Measurements from ENCODE around the gene TMEM200A. TPM values are rescaled to one million over a fixed set of nuclear protein-coding genes. Genes with fewer than 3 reads are reported as not detected.

The TMEM200A gene
- total and polyA plus RNA-seq, 2 donors (not counting 3 experiments of a cell fraction or from before 2014, with no cell fraction given): 0.58 to 0.75 TPM

DNA sequence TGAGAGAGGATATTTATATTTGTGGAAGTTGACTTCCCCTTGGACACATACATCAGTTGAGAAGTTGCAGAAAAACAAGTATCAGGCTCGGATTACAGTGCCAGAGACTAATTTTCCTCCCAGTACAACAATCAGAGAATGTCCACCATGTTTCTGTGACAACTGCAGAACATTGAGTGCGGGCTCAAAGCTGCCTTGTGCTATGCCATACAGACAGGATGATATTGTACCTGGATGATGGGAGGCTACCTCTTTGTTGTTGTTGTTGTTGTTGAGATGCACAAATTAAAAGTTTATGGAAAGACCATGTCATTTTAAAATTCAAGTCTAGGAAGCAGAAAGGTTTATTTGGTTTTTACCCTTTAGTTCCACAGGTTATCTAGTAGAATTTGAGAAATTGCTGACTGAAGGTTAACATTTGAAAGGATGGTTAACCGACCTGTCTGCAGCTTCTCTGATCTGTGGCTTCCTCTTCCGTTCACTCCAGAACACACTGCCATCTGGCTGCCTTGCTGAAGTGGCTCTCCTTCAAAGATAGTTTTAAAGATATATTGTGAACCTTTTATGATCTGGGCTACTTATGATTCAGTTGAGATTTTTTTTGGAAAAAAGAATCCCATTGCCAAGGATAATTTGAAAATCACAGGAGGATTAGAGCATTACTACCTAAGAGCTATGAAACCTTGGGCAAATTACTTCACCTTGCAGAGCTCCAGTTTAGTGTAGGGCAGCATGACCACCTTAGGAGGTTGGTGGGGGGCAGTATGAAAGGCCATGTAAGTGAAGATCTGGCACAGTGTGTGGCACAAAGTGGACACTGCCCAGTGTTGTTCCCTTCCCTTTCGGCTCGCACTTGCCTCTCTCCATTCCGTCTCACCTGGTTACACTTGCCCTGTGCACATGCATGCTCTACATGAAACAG is 15.9 kb downstream of the TMEM200A start:
- no peaks in the 10 kb centered on the region for H4K20me1 ChIP-seq (replicated peaks; ENCODE audit: control insufficient read depth, extremely low read depth, insufficient read depth, low read length)
- no peak overlapping the region for H3K4me2 ChIP-seq (ENCODE audit: insufficient read depth, low read length)
- no peak overlapping the region for H3K4me3 ChIP-seq (replicated peaks in 1 of 3; ENCODE audit: insufficient read depth in 1 of 3, low read depth in 1 of 3, low read length in 3 of 3)
- H2AFZ ChIP-seq (ENCODE audit: low read depth, low read length): no peak overlapping the region
- DNase-seq (ENCODE audit: low read depth, low spot score): no peak
- ChIA-PET CTCF (interaction anchor here (1.5 to 1.8 kb wide), 2 partner anchors 9 to 316 kb away, joined by 3 to 7 read pairs; no protein-coding TSS in a partner anchor), POLR2A (no interaction called here)
- H3K9me1 ChIP-seq (replicated peaks; ENCODE audit: control insufficient read depth, extremely low read depth, insufficient read depth, low read length): no peaks in the 10 kb centered on the region
- no TSS peak for BruUV-seq (replicated peaks)
- H3K79me2 ChIP-seq (ENCODE audit: control insufficient read depth, insufficient read depth, low read length): no peaks in the 10 kb centered on the region
- no peaks in the 10 kb centered on the region for H3K9me3 ChIP-seq (replicated peaks; ENCODE audit: control insufficient read depth, insufficient read depth, low read length)
- TF ChIP-seq EZH2 (IDR thresholded peaks at IDR 0.05; ENCODE audit: borderline replicate concordance, low read depth, low read length, severe bottlenecking) (no peak), POLR2AphosphoS5 (IDR thresholded peaks at IDR 0.05; ENCODE audit: insufficient read depth, low read depth, low read length) (no peak), MYC (IDR thresholded peaks at IDR 0.05; ENCODE audit: low read depth, low read length) (no peak), GATA2 (IDR thresholded peaks at IDR 0.05; ENCODE audit: insufficient read depth, insufficient read length, low read depth, low read length) (no peak)
- TF ChIP-seq, protein P1, sequence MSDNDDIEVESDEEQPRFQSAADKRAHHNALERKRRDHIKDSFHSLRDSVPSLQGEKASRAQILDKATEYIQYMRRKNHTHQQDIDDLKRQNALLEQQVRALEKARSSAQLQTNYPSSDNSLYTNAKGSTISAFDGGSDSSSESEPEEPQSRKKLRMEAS (IDR thresholded peaks at IDR 0.05; ENCODE audit: insufficient read depth, insufficient read length): no peak
- H3K9ac ChIP-seq (replicated peaks; ENCODE audit: extremely low read depth, insufficient read depth, low read length): no peak overlapping the region
- intact Hi-C loops (cut with micrococcal nuclease) (no loop called here), dilution Hi-C loops (cut with MboI; ENCODE audit: extremely low pct_ligation_motif_present, low sequenced_read_pairs) (no loop called here)
- H3K27me3 ChIP-seq (ENCODE audit: control insufficient read depth in 2 of 2, insufficient read depth in 2 of 2, low read length in 2 of 2): no peaks in the 10 kb centered on the region
- H3K4me1 ChIP-seq (ENCODE audit: control insufficient read depth, extremely low read depth, insufficient read depth, low read length): no peaks in the 10 kb centered on the region
- H3K27ac ChIP-seq (ENCODE audit: insufficient read depth, low read depth, low read length): no peak overlapping the region
- no peak for FAIRE-seq
- no peaks in the 10 kb centered on the region for H3K36me3 ChIP-seq (ENCODE audit: control insufficient read depth in 2 of 2, extremely low read depth in 1 of 2, insufficient read depth in 2 of 2, low read length in 2 of 2)

Measured in endothelial cell of umbilical vein (primary cell).